Ovary (tissue), 9 donors: Measurements from ENCODE around the gene FAM114A2. TPM values are rescaled to one million over a fixed set of nuclear protein-coding genes. Genes with fewer than 3 reads are reported as not detected.

Experiments used
- DNase-seq, 5 donors: peaks; one replicate each; pipeline ENCODE4 v3.0.0-alpha.2; 2019 to 2020
- H3K27ac ChIP-seq, 2 donors: fragments of 200-600 bp; one replicate each; pipeline versions ENCODE4 v1.5.1 to v1.8.0; 2019 to 2022
- H3K27me3 ChIP-seq: fragments of 200-600 bp; one replicate; pipeline ENCODE4 v1.8.0; 2022
- H3K36me3 ChIP-seq: fragments of 200-600 bp; sonication (generic); one replicate; pipeline ENCODE4 v1.5.1; 2019
- H3K4me1 ChIP-seq: one replicate; pipeline ENCODE4 v1.8.1; 2013; ENCODE audit warnings: mild to moderate bottlenecking, moderate library complexity; ENCODE audit not compliant: insufficient read depth
- H3K4me3 ChIP-seq: fragments of 200-600 bp; sonication (generic); one replicate; pipeline ENCODE4 v1.5.1; 2017
- H3K9me3 ChIP-seq, 2 donors: fragments of 200-600 bp in 1 of 2; sonication (generic) in 1 of 2; one replicate each; pipeline versions ENCODE4 v1.5.1 to v1.8.1; 2013 to 2019; ENCODE audit warnings: mild to moderate bottlenecking in 1 of 2, moderate library complexity in 1 of 2
- CTCF ChIP-seq, 3 donors: fragments of 450-650 bp in 2 of 3; fragments of 200-600 bp in 1 of 3; IDR thresholded peaks; one replicate each; pipeline versions ENCODE4 v1.5.1 to v1.8.0; 2016 to 2022; ENCODE audit warnings: antibody characterized with exemption in 3 of 3, mild to moderate bottlenecking in 1 of 3
- EP300 ChIP-seq: sonication (generic); formaldehyde crosslinking; IDR thresholded peaks from one replicate; pipeline ENCODE4 v1.6.1; 2017; ENCODE audit warnings: antibody characterized with exemption
- POLR2A ChIP-seq: fragments of 450-650 bp; IDR thresholded peaks from one replicate; pipeline ENCODE4 v1.6.1; 2017; ENCODE audit warnings: antibody characterized with exemption, mild to moderate bottlenecking, moderate library complexity
- WGBS, 3 donors: extraction: QIAGEN DNeasy Blood & Tissue Kit in 1 of 3; methylation state at CpG; one replicate each; pipeline versions ENCODE4 v1.1.5 to v1.1.7; 2013 to 2017; 5-methylcytosine and 5-hydroxymethylcytosine counted together
- intact Hi-C, 4 donors: fragments of 100-400 bp; cut with DNase I; formaldehyde crosslinking; loops; one replicate each; pipeline versions ENCODE4 v1.11.0 to v1.15.1; 2022 to 2023
- polyA plus RNA-seq, 2 donors: library from polyadenylated mRNA; stranded (reverse); fragments of 200-250 nt in 1 of 2; fragments of 350-450 nt in 1 of 2; fragmentation: Illumina TruSeq in 1 of 2; extraction: RNeasy Lipid Tissue Mini Kit (QIAGEN cat#74804) in 1 of 2; gene quantifications; one replicate each; pipeline ENCODE4 v1.2.3, GENCODE V29; 2013 to 2014
- total RNA-seq, 7 donors: library from RNA; depleted of rRNA in 2 of 7; stranded (reverse); fragments of >200 nt in 2 of 7; fragmentation: NEBNext Ultra II Directional in 3 of 7; extraction: Animal tissue kit (Norgen Biotek cat#: 25700) in 3 of 7; gene quantifications; one replicate each; pipeline versions ENCODE4 v1.1.0 to v1.2.4, GENCODE V29; 2016 to 2023
- donor health status: DM: no; HTN: no; CAD: no; lungs with moderate emphysema.
- donor health status: DM: no; HTN: no; CAD: no.
- donor health status: Bipolar disorder and iron deficiency.
- donor health status: DM: yes; HTN: yes; CAD: no.
- donor health status: DM: no; HTN: no; CAD: no.
- donor health status: DM: yes; HTN: yes; CAD: no.

FAM114A2 gene
- total and polyA plus RNA-seq, 9 donors: 9.6 to 63.3 (median 33.1) TPM

- no peaks in the 10 kb centered on the region for H3K36me3 ChIP-seq
- H3K4me3 ChIP-seq: no peak overlapping the region
- H3K27ac ChIP-seq: no peak overlapping the region
- TF ChIP-seq CTCF (IDR thresholded peaks at IDR 0.05) (no peak), EP300 (no peak), POLR2A (no peak)
- intact Hi-C loops: no loop called here
- no peaks in the 10 kb centered on the region for H3K27me3 ChIP-seq
- no peaks in the 10 kb centered on the region for H3K9me3 ChIP-seq
- peaks cover 1% of the 10 kb centered on the region for H3K4me1 ChIP-seq
- 90 to 100% (median 95%) methylated on average over 1 of the region's 1 CpG for WGBS, 3 donors
- DNase-seq: no peak
These were observed 39.9 kb downstream of the FAM114A2 start for GRCh38 chr5:153998768-153999167.

- no peak for DNase-seq
- WGBS, 3 donors: 24 to 58% (median 51%) methylated on average over 1 of the region's 1 CpG
- intact Hi-C loops: no loop called here
- Histone ChIP-seq H3K4me3 (no peak overlapping the region), H3K27ac (no peak overlapping the region), H3K27me3 (no peaks in the 10 kb centered on the region), H3K36me3 (no peaks in the 10 kb centered on the region), H3K9me3 (no peaks in the 10 kb centered on the region), H3K4me1 (peaks cover 1% of the 10 kb centered on the region)
- TF ChIP-seq POLR2A (no peak), EP300 (no peak), CTCF (IDR thresholded peaks at IDR 0.05) (no peak)
These were observed 40.7 kb downstream of the FAM114A2 start for GRCh38 chr5:153998010-153998409.

GRCh38 chr5:153991168-153991567 lies 47.5 kb downstream of the FAM114A2 start:
- Histone ChIP-seq H3K9me3 (no peaks in the 10 kb centered on the region), H3K27me3 (no peaks in the 10 kb centered on the region), H3K4me1 (no peaks in the 10 kb centered on the region), H3K27ac (no peak overlapping the region), H3K36me3 (no peaks in the 10 kb centered on the region), H3K4me3 (no peak overlapping the region)
- DNase-seq: no peak
- no peak for TF ChIP-seq CTCF (IDR thresholded peaks at IDR 0.05)
- TF ChIP-seq POLR2A: no peak
- TF ChIP-seq EP300: no peak
- intact Hi-C loops: no loop called here

GRCh38 chr5:153988510-153988909 lies 50.2 kb downstream of the FAM114A2 start:
- Histone ChIP-seq H3K27ac (no peak overlapping the region), H3K4me1 (no peaks in the 10 kb centered on the region), H3K4me3 (no peak overlapping the region), H3K9me3 (no peaks in the 10 kb centered on the region), H3K36me3 (no peaks in the 10 kb centered on the region), H3K27me3 (no peaks in the 10 kb centered on the region)
- WGBS, 3 donors: 91 to 94% (median 93%) methylated on average over 5 of the region's 5 CpGs
- DNase-seq: no peak
- intact Hi-C loops: no loop called here
- TF ChIP-seq POLR2A (no peak), EP300 (no peak), CTCF (IDR thresholded peaks at IDR 0.05) (no peak)

GRCh38 chr5:153987301-153987700 lies 51.4 kb downstream of the FAM114A2 start:
- 73 to 88% (median 81%) methylated on average over 2 of the region's 2 CpGs for WGBS, 3 donors
- Histone ChIP-seq H3K4me3 (no peak overlapping the region), H3K36me3 (no peaks in the 10 kb centered on the region), H3K27me3 (no peaks in the 10 kb centered on the region), H3K4me1 (no peaks in the 10 kb centered on the region), H3K27ac (no peak overlapping the region), H3K9me3 (no peaks in the 10 kb centered on the region)
- no peak for DNase-seq
- TF ChIP-seq EP300: no peak
- no peak for TF ChIP-seq POLR2A
- no peak for TF ChIP-seq CTCF (IDR thresholded peaks at IDR 0.05)
- intact Hi-C loops: no loop called here
